GM19043 (cell line): Measurements from ENCODE around the gene ERGIC1.

ENCODE experiments used
- ATAC-seq: cut with Tn5 transposase; IDR thresholded peaks from one replicate; pipeline ENCODE4 v1.9.1; 2021; ENCODE audit warnings: low read depth; ENCODE audit not compliant: unreplicated experiment

Gene ERGIC1

GRCh38 chr5:172940268-172941066, 106.4 kb downstream of the ERGIC1 start:
- no peak for ATAC-seq

GRCh38 chr5:172941067-172941516, 107.0 kb downstream of the ERGIC1 start:
- ATAC-seq: no peak

- ATAC-seq: no peak
Measured at GRCh38 chr5:172942556-172942955, 108.5 kb downstream of the ERGIC1 start.

- no peak for ATAC-seq
Measured at GRCh38 chr5:172943283-172943841, 109.3 kb downstream of the ERGIC1 start.

- ATAC-seq: no peak
Measured at GRCh38 chr5:172943906-172944305, 109.9 kb downstream of the ERGIC1 start.

GRCh38 chr5:172944741-172945140, 110.7 kb downstream of the ERGIC1 start:
- no peak for ATAC-seq

- ATAC-seq: no peak
Measured at GRCh38 chr5:172945151-172945550, 111.1 kb downstream of the ERGIC1 start.

GRCh38 chr5:172946146-172946545, 112.1 kb downstream of the ERGIC1 start:
- ATAC-seq: no peak

- no peak for ATAC-seq
Measured at GRCh38 chr5:172949426-172949825, 115.4 kb downstream of the ERGIC1 start.

- no peak for ATAC-seq
Measured at GRCh38 chr5:172950176-172950965, 116.3 kb downstream of the ERGIC1 start.

- no peak for ATAC-seq
Measured at GRCh38 chr5:172951371-172952033, 117.5 kb downstream of the ERGIC1 start.

- no peak for ATAC-seq
Measured at GRCh38 chr5:172952034-172952511, 118.0 kb downstream of the ERGIC1 start.

- no peak for ATAC-seq
Measured at GRCh38 chr5:172953776-172954675, 120.0 kb downstream of the ERGIC1 start.

- ATAC-seq: no peak
Measured at GRCh38 chr5:172954751-172955159, 120.7 kb downstream of the ERGIC1 start.

- ATAC-seq: no peak
Measured at GRCh38 chr5:172956228-172956627, 122.2 kb downstream of the ERGIC1 start.

GRCh38 chr5:172956936-172957335, 122.9 kb downstream of the ERGIC1 start:
- ATAC-seq: no peak

GRCh38 chr5:172957458-172957857, 123.4 kb downstream of the ERGIC1 start:
- no peak for ATAC-seq

- ATAC-seq: peak; percentile 50
Measured at GRCh38 chr5:172958331-172959046, 124.4 kb downstream of the ERGIC1 start.
